ENCODE results near the gene RAB27A. TPM values are rescaled to one million over a fixed set of nuclear protein-coding genes. Genes with fewer than 3 reads are reported as not detected.

Gene RAB27A
- total RNA-seq, 1 experiment from 2014 or later, result 8.0 TPM

DNA sequence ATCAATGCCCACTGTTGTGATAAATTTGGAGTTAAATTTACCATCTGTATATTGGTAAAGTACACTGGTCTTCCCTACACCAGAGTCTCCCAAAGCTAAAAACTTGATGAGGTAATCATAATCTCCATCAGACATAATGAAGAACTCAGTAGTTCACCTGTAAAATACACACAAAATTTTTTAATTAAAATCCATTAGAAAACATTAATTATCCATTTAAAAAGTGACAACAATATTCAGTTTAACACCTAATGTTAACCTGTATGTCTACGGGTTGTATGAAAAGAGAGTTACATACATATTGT is 54.9 kb downstream of the RAB27A start:
- no peak overlapping the region for H3K4me3 ChIP-seq (ENCODE audit: low read depth in 2 of 2, low read length in 2 of 2)
- no peaks in the 10 kb centered on the region for H3K36me3 ChIP-seq (ENCODE audit: control insufficient read depth, insufficient read depth, low read length)
- BruUV-seq (replicated peaks), result no TSS peak
- no peaks in the 10 kb centered on the region; the same call in 1 of the 2 replicates for H3K27me3 ChIP-seq (ENCODE audit: control insufficient read depth, insufficient read depth, low read length)
- no peaks in the 10 kb centered on the region for H3K9me3 ChIP-seq (ENCODE audit: control insufficient read depth, insufficient read depth, low read depth, low read length)
- in situ Hi-C loops (cut with HindIII; ENCODE audit: low pct_unique_long_range_greater_than_20kb, low sequenced_read_pairs) (no loop called here), intact Hi-C loops (cut with micrococcal nuclease; ENCODE audit: unreplicated experiment) (no loop called here)
- no peak overlapping the region for H3K27ac ChIP-seq (ENCODE audit: low read length)
- TF ChIP-seq, protein P1, sequence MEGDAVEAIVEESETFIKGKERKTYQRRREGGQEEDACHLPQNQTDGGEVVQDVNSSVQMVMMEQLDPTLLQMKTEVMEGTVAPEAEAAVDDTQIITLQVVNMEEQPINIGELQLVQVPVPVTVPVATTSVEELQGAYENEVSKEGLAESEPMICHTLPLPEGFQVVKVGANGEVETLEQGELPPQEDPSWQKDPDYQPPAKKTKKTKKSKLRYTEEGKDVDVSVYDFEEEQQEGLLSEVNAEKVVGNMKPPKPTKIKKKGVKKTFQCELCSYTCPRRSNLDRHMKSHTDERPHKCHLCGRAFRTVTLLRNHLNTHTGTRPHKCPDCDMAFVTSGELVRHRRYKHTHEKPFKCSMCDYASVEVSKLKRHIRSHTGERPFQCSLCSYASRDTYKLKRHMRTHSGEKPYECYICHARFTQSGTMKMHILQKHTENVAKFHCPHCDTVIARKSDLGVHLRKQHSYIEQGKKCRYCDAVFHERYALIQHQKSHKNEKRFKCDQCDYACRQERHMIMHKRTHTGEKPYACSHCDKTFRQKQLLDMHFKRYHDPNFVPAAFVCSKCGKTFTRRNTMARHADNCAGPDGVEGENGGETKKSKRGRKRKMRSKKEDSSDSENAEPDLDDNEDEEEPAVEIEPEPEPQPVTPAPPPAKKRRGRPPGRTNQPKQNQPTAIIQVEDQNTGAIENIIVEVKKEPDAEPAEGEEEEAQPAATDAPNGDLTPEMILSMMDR (IDR thresholded peaks at IDR 0.05), result no peak
- no peak for TF ChIP-seq SIN3A (IDR thresholded peaks at IDR 0.05; ENCODE audit: borderline replicate concordance, insufficient read depth, low read depth, low read length)
- TF ChIP-seq TCF7L2 (IDR thresholded peaks at IDR 0.05; ENCODE audit: low read depth, low read length), result no peak
- TF ChIP-seq POLR2AphosphoS5 (IDR thresholded peaks at IDR 0.05; ENCODE audit: low read depth, low read length), result no peak
- TF ChIP-seq, protein P2, sequence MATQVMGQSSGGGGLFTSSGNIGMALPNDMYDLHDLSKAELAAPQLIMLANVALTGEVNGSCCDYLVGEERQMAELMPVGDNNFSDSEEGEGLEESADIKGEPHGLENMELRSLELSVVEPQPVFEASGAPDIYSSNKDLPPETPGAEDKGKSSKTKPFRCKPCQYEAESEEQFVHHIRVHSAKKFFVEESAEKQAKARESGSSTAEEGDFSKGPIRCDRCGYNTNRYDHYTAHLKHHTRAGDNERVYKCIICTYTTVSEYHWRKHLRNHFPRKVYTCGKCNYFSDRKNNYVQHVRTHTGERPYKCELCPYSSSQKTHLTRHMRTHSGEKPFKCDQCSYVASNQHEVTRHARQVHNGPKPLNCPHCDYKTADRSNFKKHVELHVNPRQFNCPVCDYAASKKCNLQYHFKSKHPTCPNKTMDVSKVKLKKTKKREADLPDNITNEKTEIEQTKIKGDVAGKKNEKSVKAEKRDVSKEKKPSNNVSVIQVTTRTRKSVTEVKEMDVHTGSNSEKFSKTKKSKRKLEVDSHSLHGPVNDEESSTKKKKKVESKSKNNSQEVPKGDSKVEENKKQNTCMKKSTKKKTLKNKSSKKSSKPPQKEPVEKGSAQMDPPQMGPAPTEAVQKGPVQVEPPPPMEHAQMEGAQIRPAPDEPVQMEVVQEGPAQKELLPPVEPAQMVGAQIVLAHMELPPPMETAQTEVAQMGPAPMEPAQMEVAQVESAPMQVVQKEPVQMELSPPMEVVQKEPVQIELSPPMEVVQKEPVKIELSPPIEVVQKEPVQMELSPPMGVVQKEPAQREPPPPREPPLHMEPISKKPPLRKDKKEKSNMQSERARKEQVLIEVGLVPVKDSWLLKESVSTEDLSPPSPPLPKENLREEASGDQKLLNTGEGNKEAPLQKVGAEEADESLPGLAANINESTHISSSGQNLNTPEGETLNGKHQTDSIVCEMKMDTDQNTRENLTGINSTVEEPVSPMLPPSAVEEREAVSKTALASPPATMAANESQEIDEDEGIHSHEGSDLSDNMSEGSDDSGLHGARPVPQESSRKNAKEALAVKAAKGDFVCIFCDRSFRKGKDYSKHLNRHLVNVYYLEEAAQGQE (IDR thresholded peaks at IDR 0.05; ENCODE audit: insufficient read depth in 1 of 2, low read depth in 2 of 2, low read length in 1 of 2), result no peak
- H3K4me1 ChIP-seq (ENCODE audit: control insufficient read depth, insufficient read depth, low read length), result no peaks in the 10 kb centered on the region
- ChIA-PET POLR2A (no interaction called here), CTCF (no interaction called here)
- ATAC-seq, result no peak
- no peak for DNase-seq (ENCODE audit: low read depth, low spot score)

DNA sequence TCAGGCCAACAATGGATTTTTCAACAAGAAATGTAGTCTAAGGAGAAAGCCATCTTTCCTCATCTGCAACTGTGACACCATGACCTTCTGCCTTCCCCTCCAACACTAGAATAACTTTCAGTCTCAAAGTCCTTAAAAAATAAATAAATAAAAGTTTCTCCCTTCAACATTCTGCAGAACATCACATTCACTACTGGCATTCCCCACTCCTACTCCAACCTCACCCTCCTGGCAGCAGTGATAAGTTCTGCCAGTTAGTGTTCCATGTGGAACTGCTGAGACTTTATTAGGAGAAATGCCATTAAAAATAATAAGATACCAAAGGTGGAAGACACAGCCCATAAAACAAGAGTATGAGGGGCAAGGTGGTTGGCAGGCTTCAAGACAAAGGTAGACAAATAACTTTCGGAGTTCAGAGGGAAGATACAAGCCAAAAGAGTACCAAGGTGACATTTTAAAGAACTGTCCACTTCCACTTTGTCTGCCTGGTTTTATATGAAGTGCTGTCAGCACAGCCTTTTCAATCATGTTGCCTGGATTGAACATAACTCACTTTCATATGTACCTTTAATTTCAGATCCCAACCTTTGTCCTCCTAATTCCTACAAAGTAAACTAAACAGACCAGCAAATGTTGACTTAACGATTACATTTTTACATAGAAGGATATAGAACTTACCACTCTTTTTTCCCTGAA is 55.4 kb downstream of the RAB27A start:
- in situ Hi-C loops (cut with HindIII; ENCODE audit: low pct_unique_long_range_greater_than_20kb, low sequenced_read_pairs), result no loop called here
- TF ChIP-seq, protein P2 (IDR thresholded peaks at IDR 0.05; ENCODE audit: insufficient read depth in 1 of 2, low read depth in 2 of 2, low read length in 1 of 2), result no peak
- no peak for TF ChIP-seq POLR2AphosphoS5 (IDR thresholded peaks at IDR 0.05; ENCODE audit: low read depth, low read length)
- TF ChIP-seq TCF7L2 (IDR thresholded peaks at IDR 0.05; ENCODE audit: low read depth, low read length), result no peak
- CTCF ChIA-PET, result no interaction called here
- H3K4me1 ChIP-seq (ENCODE audit: control insufficient read depth, insufficient read depth, low read length), result no peaks in the 10 kb centered on the region
- no TSS peak for BruUV-seq (replicated peaks)
- POLR2A ChIA-PET, result no interaction called here
- ATAC-seq (no peak), DNase-seq (ENCODE audit: low read depth, low spot score) (no peak)
- H3K36me3 ChIP-seq (ENCODE audit: control insufficient read depth, insufficient read depth, low read length), result no peaks in the 10 kb centered on the region
- no peak overlapping the region for H3K4me3 ChIP-seq (ENCODE audit: low read depth in 2 of 2, low read length in 2 of 2)
- H3K9me3 ChIP-seq (ENCODE audit: control insufficient read depth, insufficient read depth, low read depth, low read length), result no peaks in the 10 kb centered on the region
- no peak overlapping the region for H3K27ac ChIP-seq (ENCODE audit: low read length)
- no peaks in the 10 kb centered on the region; the same call in 1 of the 2 replicates for H3K27me3 ChIP-seq (ENCODE audit: control insufficient read depth, insufficient read depth, low read length)
- intact Hi-C loops (cut with micrococcal nuclease; ENCODE audit: unreplicated experiment), result no loop called here
